Endothelial cell of umbilical vein (primary cell): ENCODE data around the gene CCSER1. TPM values are rescaled to one million over a fixed set of nuclear protein-coding genes. Genes with fewer than 3 reads are reported as not detected.

Experiments used
- BruUV-seq: library from RNA; stranded (reverse); fragments of 400-500 nt; replicated peaks from 2 replicates; lab custom pipeline; 2021; lab: Mats Ljungman, UMichigan
- CTCF ChIA-PET: fragments of 300-600, 350-600 bp; sonication (Branson Sonifier 250); formaldehyde crosslinking; loops from one replicate; lab custom pipeline; 2021; ENCODE audit warnings: antibody characterized with exemption, inconsistent platforms; lab: Charles Lee
- POLR2A ChIA-PET: fragments of 300-600, 350-600 bp; sonication (Branson Sonifier 250); formaldehyde crosslinking; loops from one replicate; lab custom pipeline; 2021; ENCODE audit warnings: antibody characterized with exemption, inconsistent platforms; lab: Charles Lee
- DNase-seq: peaks from one replicate; pipeline ENCODE4 v3.0.0-alpha.2; 2011; ENCODE audit warnings: low read depth, low spot score
- FAIRE-seq: peaks from 2 replicates; lab custom pipeline; 2011; peaks lifted over from hg19 to GRCh38; lab: Jason Lieb, UNC
- H2AFZ ChIP-seq: 2 replicates; pipeline ENCODE4 v1.6.0; 2012; ENCODE audit warnings: low read depth, low read length, control low read depth, inconsistent platforms
- H3K27ac ChIP-seq: 2 replicates; pipeline ENCODE4 v1.5.1; 2011; ENCODE audit warnings: low read depth, mild to moderate bottlenecking, control low read depth, low read length, moderate library complexity; ENCODE audit not compliant: insufficient read depth
- H3K27me3 ChIP-seq, 2 experiments: 2 replicates each; pipeline versions ENCODE4 v1.6.0 to v1.6.1; 2011; ENCODE audit warnings: low read length in 2 of 2, mixed read lengths in 1 of 2; ENCODE audit not compliant: control insufficient read depth in 2 of 2, insufficient read depth in 2 of 2
- H3K36me3 ChIP-seq, 2 experiments: 2 replicates in 1 of 2; 3 replicates in 1 of 2; pipeline ENCODE4 v1.5.1; 2011; ENCODE audit warnings: low read length in 2 of 2, mild to moderate bottlenecking in 1 of 2, moderate library complexity in 1 of 2; ENCODE audit not compliant: control insufficient read depth in 2 of 2, insufficient read depth in 2 of 2; ENCODE audit errors: extremely low read depth in 1 of 2
- H3K4me1 ChIP-seq: 3 replicates; pipeline ENCODE4 v1.5.1; 2011; ENCODE audit warnings: mild to moderate bottlenecking, low read length; ENCODE audit not compliant: control insufficient read depth, insufficient read depth; ENCODE audit errors: extremely low read depth
- H3K4me2 ChIP-seq: 2 replicates; pipeline ENCODE4 v1.6.1; 2011; ENCODE audit warnings: low read length, control low read depth, mixed read lengths; ENCODE audit not compliant: insufficient read depth
- H3K4me3 ChIP-seq, 3 experiments: fragments of 200-600 bp in 1 of 3; sonication (generic), shearing (Covaris generic) in 1 of 3; replicated peaks in 1 of 3; 2 replicates each; pipeline ENCODE4 v1.5.1; 2011 to 2016; ENCODE audit warnings: control low read depth in 3 of 3, low read length in 3 of 3, mild to moderate bottlenecking in 2 of 3, inconsistent platforms in 1 of 3, low read depth in 1 of 3, moderate library complexity in 1 of 3; ENCODE audit not compliant: insufficient read depth in 1 of 3
- H3K79me2 ChIP-seq: 2 replicates; pipeline ENCODE4 v1.6.0; 2012; ENCODE audit warnings: low read length, inconsistent platforms; ENCODE audit not compliant: control insufficient read depth, insufficient read depth
- H3K9ac ChIP-seq: replicated peaks from 2 replicates; pipeline ENCODE3; 2011; ENCODE audit warnings: low read length, control low read depth; ENCODE audit not compliant: insufficient read depth; ENCODE audit errors: extremely low read depth
- H3K9me1 ChIP-seq: replicated peaks from 3 replicates; pipeline ENCODE4 v1.6.0; 2011; ENCODE audit warnings: mild to moderate bottlenecking, low read length; ENCODE audit not compliant: control insufficient read depth, insufficient read depth; ENCODE audit errors: extremely low read depth
- H3K9me3 ChIP-seq: replicated peaks from 2 replicates; pipeline ENCODE4 v1.5.1; 2012; ENCODE audit warnings: low read length, inconsistent platforms; ENCODE audit not compliant: control insufficient read depth, insufficient read depth
- H4K20me1 ChIP-seq: replicated peaks from 2 replicates; pipeline ENCODE3; 2011; ENCODE audit warnings: mild to moderate bottlenecking, low read length; ENCODE audit not compliant: control insufficient read depth, insufficient read depth; ENCODE audit errors: extremely low read depth
- EZH2 ChIP-seq: IDR thresholded peaks from 2 replicates; pipeline ENCODE4 v1.6.1; 2012; ENCODE audit warnings: borderline replicate concordance, low read depth, mild to moderate bottlenecking, moderate library complexity, low read length, inconsistent platforms; ENCODE audit not compliant: severe bottlenecking
- FOS ChIP-seq: IDR thresholded peaks from 2 replicates; pipeline ENCODE4 v1.6.1; 2011; ENCODE audit warnings: mild to moderate bottlenecking, low read length, moderate library complexity, borderline replicate concordance; ENCODE audit not compliant: insufficient read depth
- JUN ChIP-seq: IDR thresholded peaks from 2 replicates; pipeline ENCODE4 v1.6.1; 2011; ENCODE audit warnings: borderline replicate concordance, low read depth; ENCODE audit not compliant: insufficient read length, insufficient read depth
- MYC ChIP-seq: IDR thresholded peaks from one replicate; pipeline ENCODE4 v1.6.1; 2011; ENCODE audit warnings: mild to moderate bottlenecking, low read depth, low read length
- POLR2A ChIP-seq: IDR thresholded peaks from 2 replicates; pipeline ENCODE4 v1.6.1; 2012; ENCODE audit warnings: low read depth, mild to moderate bottlenecking, control low read depth, low read length
- dilution Hi-C: fragments of 300-500 bp; cut with MboI; formaldehyde crosslinking; loops from one replicate; pipeline ENCODE4 v1.15.0; 2019; ENCODE audit warnings: low sequenced_read_pairs; ENCODE audit not compliant: extremely low pct_ligation_motif_present
- intact Hi-C: fragments of 100-400 bp; cut with micrococcal nuclease; formaldehyde crosslinking; loops from one replicate; pipeline ENCODE4 v1.10.0; 2022
- polyA plus RNA-seq, 4 experiments: library from polyadenylated mRNA; depleted of rRNA in 3 of 4; stranded (reverse) in 3 of 4; unstranded in 1 of 4; fragments of >200 nt; gene quantifications; 2 replicates each; pipeline versions ENCODE4 v1.2.1 to v1.2.3, GENCODE V29; 2011 to 2012; ENCODE audit warnings: missing spikeins in 1 of 4
- total RNA-seq: library from RNA; stranded (reverse); gene quantifications from 2 replicates; pipeline ENCODE4 v1.2.3, GENCODE V29; 2021
- TF ChIP-seq, protein P1 (sequence below), 2 donors: IDR thresholded peaks; 1 replicate in 1 of 2; 2 replicates in 1 of 2; pipeline ENCODE4 v1.5.1; 2011; ENCODE audit warnings: low read length in 2 of 2, mild to moderate bottlenecking in 2 of 2, moderate library complexity in 2 of 2, control low read depth in 1 of 2, inconsistent platforms in 1 of 2, low read depth in 1 of 2; ENCODE audit not compliant: insufficient read depth in 1 of 2; ENCODE audit errors: extremely low read depth in 1 of 2
- TF ChIP-seq, protein P2 (sequence below): IDR thresholded peaks from 2 replicates; pipeline ENCODE4 v1.6.1; 2011; ENCODE audit not compliant: insufficient read depth, insufficient read length

CCSER1 gene
- total and polyA plus RNA-seq, 2 donors (not counting 3 experiments of a cell fraction or from before 2014, with no cell fraction given) = 0.11 to 1.8 TPM

DNA sequence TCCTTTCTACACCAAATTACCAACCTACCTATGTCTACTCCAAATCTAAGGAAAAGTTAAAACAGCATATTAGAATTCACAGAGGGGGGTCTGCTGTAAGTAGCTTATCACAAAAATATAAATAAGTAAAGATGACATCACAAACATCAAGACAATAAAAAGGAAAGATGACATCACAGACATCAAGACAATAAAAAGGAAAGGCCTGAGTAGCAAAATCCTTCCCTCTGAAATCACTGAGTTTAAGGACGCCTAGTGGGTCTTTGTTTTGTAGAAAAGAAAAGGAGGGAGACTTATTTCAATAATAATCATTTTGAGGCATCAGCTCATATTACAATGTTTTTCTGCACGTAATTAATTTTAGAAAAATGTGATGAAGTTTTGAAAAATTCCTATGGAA is 1469.5 kb downstream of the CCSER1 start:
- Histone ChIP-seq H4K20me1 (no peaks in the 10 kb centered on the region), H2AFZ (no peak overlapping the region), H3K4me1 (no peaks in the 10 kb centered on the region), H3K9ac (no peak overlapping the region), H3K4me3 (no peak overlapping the region), H3K27me3 (no peaks in the 10 kb centered on the region), H3K9me1 (no peaks in the 10 kb centered on the region), H3K79me2 (no peaks in the 10 kb centered on the region), H3K36me3 (no peaks in the 10 kb centered on the region), H3K4me2 (no peak overlapping the region), H3K27ac (no peak overlapping the region), H3K9me3 (no peaks in the 10 kb centered on the region)
- TF ChIP-seq POLR2A (no peak), FOS (no peak), EZH2 (no peak), MYC (no peak), JUN (no peak)
- TF ChIP-seq, protein P1, sequence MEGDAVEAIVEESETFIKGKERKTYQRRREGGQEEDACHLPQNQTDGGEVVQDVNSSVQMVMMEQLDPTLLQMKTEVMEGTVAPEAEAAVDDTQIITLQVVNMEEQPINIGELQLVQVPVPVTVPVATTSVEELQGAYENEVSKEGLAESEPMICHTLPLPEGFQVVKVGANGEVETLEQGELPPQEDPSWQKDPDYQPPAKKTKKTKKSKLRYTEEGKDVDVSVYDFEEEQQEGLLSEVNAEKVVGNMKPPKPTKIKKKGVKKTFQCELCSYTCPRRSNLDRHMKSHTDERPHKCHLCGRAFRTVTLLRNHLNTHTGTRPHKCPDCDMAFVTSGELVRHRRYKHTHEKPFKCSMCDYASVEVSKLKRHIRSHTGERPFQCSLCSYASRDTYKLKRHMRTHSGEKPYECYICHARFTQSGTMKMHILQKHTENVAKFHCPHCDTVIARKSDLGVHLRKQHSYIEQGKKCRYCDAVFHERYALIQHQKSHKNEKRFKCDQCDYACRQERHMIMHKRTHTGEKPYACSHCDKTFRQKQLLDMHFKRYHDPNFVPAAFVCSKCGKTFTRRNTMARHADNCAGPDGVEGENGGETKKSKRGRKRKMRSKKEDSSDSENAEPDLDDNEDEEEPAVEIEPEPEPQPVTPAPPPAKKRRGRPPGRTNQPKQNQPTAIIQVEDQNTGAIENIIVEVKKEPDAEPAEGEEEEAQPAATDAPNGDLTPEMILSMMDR (IDR thresholded peaks at IDR 0.05; ENCODE audit: extremely low read depth in 1 of 2, insufficient read depth in 1 of 2, low read depth in 1 of 2, low read length in 2 of 2) = no peak
- TF ChIP-seq, protein P2, sequence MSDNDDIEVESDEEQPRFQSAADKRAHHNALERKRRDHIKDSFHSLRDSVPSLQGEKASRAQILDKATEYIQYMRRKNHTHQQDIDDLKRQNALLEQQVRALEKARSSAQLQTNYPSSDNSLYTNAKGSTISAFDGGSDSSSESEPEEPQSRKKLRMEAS = no peak
- intact Hi-C loops = no loop called here
- ChIA-PET CTCF (no interaction called here), POLR2A (no interaction called here)
- BruUV-seq = no TSS peak
- dilution Hi-C loops = no loop called here
- FAIRE-seq = no peak
- DNase-seq = no peak
